HCT116 (cell line): ENCODE measurements around the gene ZNF783. TPM values are rescaled to one million over a fixed set of nuclear protein-coding genes. Genes with fewer than 3 reads are reported as not detected.
"Not testable (repeated sequence)": the region's sequence is repeated elsewhere in the genome, so short reads cannot be mapped to it uniquely, and the experiment has no call there.

Experiments used
- ATAC-seq: fragments of 200-7000 bp; cut with Tn5 transposase; 2 replicates; pipeline ENCODE4 v1.9.1; 2020; ENCODE audit warnings: mild to moderate bottlenecking, moderate library complexity
- BruUV-seq: library from RNA; stranded (reverse); fragments of 400-500 nt; replicated peaks from 2 replicates; lab custom pipeline; 2021; lab: Mats Ljungman, UMichigan
- CTCF ChIA-PET: fragments of 300-600 bp; sonication (Branson Sonifier 250); formaldehyde crosslinking; loops from one replicate; lab custom pipeline; 2021; ENCODE audit warnings: antibody characterized with exemption; lab: Charles Lee
- POLR2A ChIA-PET: fragments of 300-600, 350-600 bp; sonication (Branson Sonifier 250); formaldehyde crosslinking; loops from one replicate; lab custom pipeline; 2021; ENCODE audit warnings: antibody characterized with exemption; lab: Charles Lee
- RAD21 ChIA-PET, 2 experiments: fragments of 300-600 bp; sonication (Branson Sonifier 250); formaldehyde crosslinking; loops; one replicate each; lab custom pipeline; 2023; ENCODE audit warnings: low total read pairs in 2 of 2; ENCODE audit not compliant: uncharacterized antibody in 2 of 2, unreplicated experiment in 2 of 2, low non-redundant PET in 1 of 2; lab: Charles Lee
- DNase-seq: peaks from one replicate; pipeline ENCODE4 v3.0.0-alpha.2; 2010; ENCODE audit warnings: low read depth, low spot score
- H2AFZ ChIP-seq: fragments of 200-600 bp; shearing (Covaris generic), sonication (generic); 2 replicates; pipeline ENCODE4 v1.6.1; 2017; ENCODE audit warnings: low read depth, mixed run types, mixed read lengths, antibody characterized with exemption, low read length; ENCODE audit not compliant: poor library complexity, severe bottlenecking
- H3K27ac ChIP-seq: 2 replicates; pipeline ENCODE4 v1.5.1; 2012; ENCODE audit warnings: low read depth, low read length
- H3K27me3 ChIP-seq: fragments of 200-600 bp; sonication (generic); 2 replicates; pipeline ENCODE4 v1.6.1; 2016; ENCODE audit warnings: mixed run types, low read length, mixed read lengths; ENCODE audit not compliant: insufficient read depth
- H3K36me3 ChIP-seq, 2 experiments: fragments of 200-500 bp in 1 of 2; fragments of 200-600 bp in 1 of 2; sonication (Bioruptor generic) in 1 of 2; sonication (generic) in 1 of 2; 2 replicates each; pipeline versions ENCODE4 v1.5.1 to v1.6.1; 2014 to 2016; ENCODE audit warnings: low read length in 2 of 2, inconsistent platforms in 1 of 2, mixed read lengths in 1 of 2, mixed run types in 1 of 2; ENCODE audit not compliant: insufficient read depth in 2 of 2, control insufficient read depth in 1 of 2
- H3K4me1 ChIP-seq, 2 experiments: fragments of 200-600 bp in 1 of 2; sonication (generic) in 1 of 2; 2 replicates each; pipeline versions ENCODE4 v1.5.1 to v1.6.1; 2012 to 2017; ENCODE audit warnings: low read length in 2 of 2, inconsistent platforms in 1 of 2, mild to moderate bottlenecking in 1 of 2, mixed read lengths in 1 of 2, mixed run types in 1 of 2, moderate library complexity in 1 of 2; ENCODE audit not compliant: insufficient read depth in 2 of 2, control insufficient read depth in 1 of 2
- H3K4me2 ChIP-seq: fragments of 200-600 bp; sonication (generic); 2 replicates; pipeline ENCODE4 v1.6.1; 2017; ENCODE audit warnings: mixed run types, low read length, mixed read lengths
- H3K4me3 ChIP-seq, 2 experiments: fragments of 200-600 bp in 1 of 2; sonication (generic) in 1 of 2; replicated peaks in 1 of 2; 2 replicates each; pipeline ENCODE4 v1.5.1; 2011 to 2016; ENCODE audit warnings: low read length in 2 of 2, control low read depth in 1 of 2, low read depth in 1 of 2, mild to moderate bottlenecking in 1 of 2, mixed read lengths in 1 of 2, mixed run types in 1 of 2
- H3K79me2 ChIP-seq: fragments of 200-600 bp; sonication (generic); 2 replicates; pipeline ENCODE4 v1.6.1; 2017; ENCODE audit warnings: mild to moderate bottlenecking, mixed run types, low read length, moderate library complexity, mixed read lengths; ENCODE audit not compliant: insufficient read depth
- H3K9ac ChIP-seq: fragments of 200-600 bp; sonication (generic); 2 replicates; pipeline ENCODE4 v1.6.1; 2016; ENCODE audit warnings: low read length, mixed read lengths
- H3K9me2 ChIP-seq: fragments of 200-600 bp; sonication (generic), shearing (Covaris generic); 2 replicates; pipeline ENCODE4 v1.6.1; 2017; ENCODE audit warnings: mixed run types, mild to moderate bottlenecking, moderate library complexity; ENCODE audit not compliant: insufficient read depth
- H3K9me3 ChIP-seq, 2 experiments: fragments of 200-500 bp in 1 of 2; fragments of 200-600 bp in 1 of 2; sonication (Bioruptor generic) in 1 of 2; sonication (generic) in 1 of 2; 2 replicates each; pipeline ENCODE4 v1.6.1; 2014 to 2017; ENCODE audit warnings: low read length in 2 of 2, mixed read lengths in 2 of 2, inconsistent platforms in 1 of 2, low read depth in 1 of 2, mild to moderate bottlenecking in 1 of 2, mixed run types in 1 of 2, moderate library complexity in 1 of 2; ENCODE audit not compliant: control insufficient read depth in 1 of 2, insufficient read depth in 1 of 2
- H4K20me1 ChIP-seq: fragments of 200-600 bp; sonication (generic), shearing (Covaris generic); 2 replicates; pipeline ENCODE4 v1.6.1; 2017; ENCODE audit warnings: mixed run types, mild to moderate bottlenecking, moderate library complexity; ENCODE audit not compliant: insufficient read depth
- CBX3 ChIP-seq: IDR thresholded peaks from 2 replicates; pipeline ENCODE4 v1.6.1; 2012; ENCODE audit warnings: low read depth
- EGR1 ChIP-seq: IDR thresholded peaks from 2 replicates; pipeline ENCODE4 v1.6.1; 2012; ENCODE audit warnings: low read depth
- EZH2 ChIP-seq: fragments of 200-600 bp; sonication (generic); IDR thresholded peaks from 2 replicates; pipeline ENCODE4 v1.6.1; 2017; ENCODE audit warnings: antibody characterized with exemption, mixed run types
- EZH2phosphoT487 ChIP-seq: fragments of 200-600 bp; IDR thresholded peaks from 2 replicates; pipeline ENCODE4 v1.6.1; 2018; ENCODE audit warnings: antibody characterized with exemption, borderline replicate concordance
- JUND ChIP-seq: IDR thresholded peaks from 2 replicates; pipeline ENCODE4 v1.6.1; 2012
- RAD21 ChIP-seq: IDR thresholded peaks from 2 replicates; pipeline ENCODE4 v1.6.1; 2012; ENCODE audit warnings: low read depth, mild to moderate bottlenecking
- SRF ChIP-seq: IDR thresholded peaks from 2 replicates; pipeline ENCODE4 v1.6.1; 2012; ENCODE audit warnings: low read depth
- TCF7L2 ChIP-seq: IDR thresholded peaks from 2 replicates; pipeline ENCODE4 v1.7.0; 2011; ENCODE audit warnings: borderline replicate concordance, inconsistent platforms; ENCODE audit not compliant: insufficient read depth, insufficient read length; ENCODE audit errors: extremely low read depth
- YY1 ChIP-seq: IDR thresholded peaks from 2 replicates; pipeline ENCODE4 v1.6.1; 2011; ENCODE audit warnings: low read length, low read depth, moderate library complexity, mild to moderate bottlenecking; ENCODE audit not compliant: insufficient replicate concordance; ENCODE audit errors: extremely low read depth
- ZFX ChIP-seq: fragments of 450-650 bp; IDR thresholded peaks from 2 replicates; pipeline ENCODE4 v1.6.1; 2017
- intact Hi-C: fragments of 100-400 bp; cut with micrococcal nuclease; formaldehyde crosslinking; loops from 2 replicates; pipeline ENCODE4 v1.10.0; 2022
- total RNA-seq: library from RNA; stranded (reverse); gene quantifications from one replicate; pipeline ENCODE4 v1.2.1, GENCODE V29; 2021; ENCODE audit not compliant: unreplicated experiment
- TF ChIP-seq, protein P1 (sequence below): IDR thresholded peaks from 2 replicates; pipeline ENCODE4 v1.6.1; 2012
- TF ChIP-seq, protein P2 (sequence below): IDR thresholded peaks from 2 replicates; pipeline ENCODE4 v1.6.1; 2011; ENCODE audit warnings: mild to moderate bottlenecking, low read length, moderate library complexity; ENCODE audit not compliant: insufficient replicate concordance; ENCODE audit errors: extremely low read depth
- TF ChIP-seq, protein P3 (sequence below), 3 experiments: fragments of 200-600 bp in 1 of 3; sonication (generic) in 1 of 3; IDR thresholded peaks in 2 of 3; conservative IDR thresholded peaks in 1 of 3; 2 replicates each; pipeline ENCODE4 v1.5.1; 2012 to 2017; ENCODE audit warnings: low read depth in 2 of 3, low read length in 2 of 3, antibody characterized with exemption in 1 of 3, borderline replicate concordance in 1 of 3, control low read depth in 1 of 3, mild to moderate bottlenecking in 1 of 3, mixed read lengths in 1 of 3, mixed run types in 1 of 3, moderate library complexity in 1 of 3; ENCODE audit not compliant: insufficient read depth in 1 of 3

The ZNF783 gene
- total RNA-seq, 1 experiment from 2014 or later: 12.5 TPM

DNA sequence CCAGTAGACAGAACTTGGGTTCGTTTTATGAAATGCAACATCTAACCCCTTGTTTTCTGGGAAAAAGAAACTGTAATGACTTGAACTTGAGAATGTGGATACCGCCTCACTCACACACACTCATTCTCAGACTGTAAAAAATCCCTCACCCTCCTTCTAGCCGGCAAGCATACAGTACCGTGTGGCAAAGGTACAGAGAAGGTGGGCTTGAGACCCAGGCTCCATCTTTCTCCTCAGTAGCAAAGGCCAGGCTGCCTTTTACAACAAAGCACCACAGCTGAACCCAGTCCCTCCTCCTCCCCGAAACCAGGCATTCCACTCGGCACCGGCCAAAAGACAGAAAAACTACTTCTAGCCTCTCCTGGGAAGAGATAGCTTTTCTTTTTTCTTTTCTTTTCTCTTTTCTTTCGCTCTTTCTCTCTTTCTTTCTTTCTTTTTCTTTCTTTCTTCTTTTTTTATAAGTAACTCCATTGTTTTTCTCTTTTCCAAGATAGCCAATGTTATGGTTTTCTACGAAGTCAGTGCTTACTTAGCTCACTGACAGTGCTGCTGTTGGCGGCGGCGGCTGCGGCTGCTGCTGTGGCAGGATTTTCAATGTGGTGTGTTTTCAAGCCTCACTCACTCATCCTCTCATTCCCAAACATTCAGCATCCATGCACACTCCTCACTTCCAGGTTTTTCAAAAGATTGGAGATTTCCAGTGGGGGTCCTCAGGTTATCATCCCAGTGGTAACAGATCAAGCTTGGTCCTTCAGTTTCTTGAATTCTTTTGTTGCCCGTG is 59.3 kb downstream of the ZNF783 start:
- CTCF ChIA-PET, H3K27me3 ChIP-seq, POLR2A ChIA-PET, H3K9me3 ChIP-seq, H3K4me3 ChIP-seq, H3K36me3 ChIP-seq, H3K4me2 ChIP-seq, ATAC-seq, H2AFZ ChIP-seq, H4K20me1 ChIP-seq, H3K9ac ChIP-seq, H3K4me1 ChIP-seq, H3K27ac ChIP-seq, intact Hi-C loops, H3K9me2 ChIP-seq, DNase-seq, H3K79me2 ChIP-seq, RAD21 ChIA-PET, BruUV-seq: not testable (repeated sequence)

DNA sequence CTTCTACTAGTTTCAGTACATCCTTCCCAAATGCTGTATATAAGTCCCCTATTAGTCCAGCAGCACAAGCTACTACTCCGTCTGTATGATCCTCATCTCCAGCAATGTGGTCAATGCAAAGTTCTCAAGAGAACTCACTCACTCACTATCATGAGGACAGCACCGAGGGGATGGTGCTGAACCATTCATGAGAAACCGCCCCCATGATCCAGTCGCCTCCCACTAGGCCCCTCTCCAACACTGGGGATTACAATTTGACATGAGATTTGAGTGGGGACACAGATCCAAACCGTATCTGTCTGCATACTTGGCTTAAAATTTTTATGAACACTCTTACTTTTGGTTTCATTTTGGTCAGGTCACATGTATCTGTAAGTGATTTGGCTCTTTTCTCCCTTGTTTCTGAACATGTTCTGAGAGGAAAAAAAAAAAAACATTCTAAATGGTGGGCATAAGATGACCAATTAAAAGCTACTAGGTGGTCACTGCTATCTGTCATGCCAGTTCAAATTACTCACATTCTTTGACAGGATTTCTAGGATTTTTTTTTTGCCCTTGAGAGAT is 60.1 kb downstream of the ZNF783 start:
- no peaks in the 10 kb centered on the region for H3K9me3 ChIP-seq
- intact Hi-C loops: no loop called here
- ChIA-PET CTCF (no interaction called here), RAD21 (no interaction called here), POLR2A (no interaction called here)
- no peak overlapping the region for H2AFZ ChIP-seq
- no peak for DNase-seq
- no peaks in the 10 kb centered on the region for H3K27me3 ChIP-seq
- no peak overlapping the region for H3K4me2 ChIP-seq
- no peaks in the 10 kb centered on the region for H3K79me2 ChIP-seq
- no TSS peak for BruUV-seq
- H3K36me3 ChIP-seq: no peaks in the 10 kb centered on the region
- no peak for ATAC-seq
- no peak overlapping the region for H3K9ac ChIP-seq
- no peaks in the 10 kb centered on the region for H3K9me2 ChIP-seq
- no peak overlapping the region for H3K4me3 ChIP-seq
- H3K27ac ChIP-seq: no peak overlapping the region
- no peaks in the 10 kb centered on the region for H4K20me1 ChIP-seq
- no peaks in the 10 kb centered on the region for H3K4me1 ChIP-seq
- TF ChIP-seq CBX3: no peak
- TF ChIP-seq EGR1: no peak
- no peak for TF ChIP-seq SRF
- TF ChIP-seq EZH2: no peak
- no peak for TF ChIP-seq EZH2phosphoT487
- no peak for TF ChIP-seq JUND
- no peak for TF ChIP-seq YY1
- TF ChIP-seq ZFX: no peak
- TF ChIP-seq, protein P1, sequence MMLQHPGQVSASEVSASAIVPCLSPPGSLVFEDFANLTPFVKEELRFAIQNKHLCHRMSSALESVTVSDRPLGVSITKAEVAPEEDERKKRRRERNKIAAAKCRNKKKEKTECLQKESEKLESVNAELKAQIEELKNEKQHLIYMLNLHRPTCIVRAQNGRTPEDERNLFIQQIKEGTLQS: no peak
- TF ChIP-seq TCF7L2: no peak
- TF ChIP-seq, protein P2, sequence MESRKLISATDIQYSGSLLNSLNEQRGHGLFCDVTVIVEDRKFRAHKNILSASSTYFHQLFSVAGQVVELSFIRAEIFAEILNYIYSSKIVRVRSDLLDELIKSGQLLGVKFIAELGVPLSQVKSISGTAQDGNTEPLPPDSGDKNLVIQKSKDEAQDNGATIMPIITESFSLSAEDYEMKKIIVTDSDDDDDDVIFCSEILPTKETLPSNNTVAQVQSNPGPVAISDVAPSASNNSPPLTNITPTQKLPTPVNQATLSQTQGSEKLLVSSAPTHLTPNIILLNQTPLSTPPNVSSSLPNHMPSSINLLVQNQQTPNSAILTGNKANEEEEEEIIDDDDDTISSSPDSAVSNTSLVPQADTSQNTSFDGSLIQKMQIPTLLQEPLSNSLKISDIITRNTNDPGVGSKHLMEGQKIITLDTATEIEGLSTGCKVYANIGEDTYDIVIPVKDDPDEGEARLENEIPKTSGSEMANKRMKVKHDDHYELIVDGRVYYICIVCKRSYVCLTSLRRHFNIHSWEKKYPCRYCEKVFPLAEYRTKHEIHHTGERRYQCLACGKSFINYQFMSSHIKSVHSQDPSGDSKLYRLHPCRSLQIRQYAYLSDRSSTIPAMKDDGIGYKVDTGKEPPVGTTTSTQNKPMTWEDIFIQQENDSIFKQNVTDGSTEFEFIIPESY: no peak
- TF ChIP-seq RAD21: no peak
- TF ChIP-seq, protein P3, sequence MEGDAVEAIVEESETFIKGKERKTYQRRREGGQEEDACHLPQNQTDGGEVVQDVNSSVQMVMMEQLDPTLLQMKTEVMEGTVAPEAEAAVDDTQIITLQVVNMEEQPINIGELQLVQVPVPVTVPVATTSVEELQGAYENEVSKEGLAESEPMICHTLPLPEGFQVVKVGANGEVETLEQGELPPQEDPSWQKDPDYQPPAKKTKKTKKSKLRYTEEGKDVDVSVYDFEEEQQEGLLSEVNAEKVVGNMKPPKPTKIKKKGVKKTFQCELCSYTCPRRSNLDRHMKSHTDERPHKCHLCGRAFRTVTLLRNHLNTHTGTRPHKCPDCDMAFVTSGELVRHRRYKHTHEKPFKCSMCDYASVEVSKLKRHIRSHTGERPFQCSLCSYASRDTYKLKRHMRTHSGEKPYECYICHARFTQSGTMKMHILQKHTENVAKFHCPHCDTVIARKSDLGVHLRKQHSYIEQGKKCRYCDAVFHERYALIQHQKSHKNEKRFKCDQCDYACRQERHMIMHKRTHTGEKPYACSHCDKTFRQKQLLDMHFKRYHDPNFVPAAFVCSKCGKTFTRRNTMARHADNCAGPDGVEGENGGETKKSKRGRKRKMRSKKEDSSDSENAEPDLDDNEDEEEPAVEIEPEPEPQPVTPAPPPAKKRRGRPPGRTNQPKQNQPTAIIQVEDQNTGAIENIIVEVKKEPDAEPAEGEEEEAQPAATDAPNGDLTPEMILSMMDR (IDR thresholded peaks at IDR 0.05 in 2 of 3, conservative IDR thresholded peaks at IDR 0.05 in 1 of 3; ENCODE audit: borderline replicate concordance in 1 of 3, insufficient read depth in 1 of 3, low read depth in 2 of 3, low read length in 2 of 3): no peak
